ENCODE measurements around the gene LARGE1.

DNA sequence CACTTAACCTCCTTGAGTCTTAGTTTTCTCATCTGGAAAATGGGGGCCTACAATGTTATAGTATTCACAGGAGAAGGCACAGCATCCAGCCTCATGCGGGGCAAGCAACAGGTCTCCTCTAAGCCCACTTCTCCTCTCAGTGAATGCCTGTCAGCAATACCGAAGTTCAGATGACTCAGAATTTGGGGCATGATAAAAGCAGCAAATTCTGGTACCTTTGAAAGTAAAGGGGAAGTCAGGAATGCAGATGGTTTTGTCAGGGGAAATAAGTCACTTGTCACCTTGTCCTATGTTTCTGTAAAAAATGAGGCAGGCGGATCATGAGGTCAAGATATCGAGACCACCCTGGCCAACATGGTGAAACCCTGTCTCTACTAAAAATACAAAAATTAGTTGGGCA lies 350.2 kb downstream of the LARGE1 start:
- TF ChIP-seq, protein P1, sequence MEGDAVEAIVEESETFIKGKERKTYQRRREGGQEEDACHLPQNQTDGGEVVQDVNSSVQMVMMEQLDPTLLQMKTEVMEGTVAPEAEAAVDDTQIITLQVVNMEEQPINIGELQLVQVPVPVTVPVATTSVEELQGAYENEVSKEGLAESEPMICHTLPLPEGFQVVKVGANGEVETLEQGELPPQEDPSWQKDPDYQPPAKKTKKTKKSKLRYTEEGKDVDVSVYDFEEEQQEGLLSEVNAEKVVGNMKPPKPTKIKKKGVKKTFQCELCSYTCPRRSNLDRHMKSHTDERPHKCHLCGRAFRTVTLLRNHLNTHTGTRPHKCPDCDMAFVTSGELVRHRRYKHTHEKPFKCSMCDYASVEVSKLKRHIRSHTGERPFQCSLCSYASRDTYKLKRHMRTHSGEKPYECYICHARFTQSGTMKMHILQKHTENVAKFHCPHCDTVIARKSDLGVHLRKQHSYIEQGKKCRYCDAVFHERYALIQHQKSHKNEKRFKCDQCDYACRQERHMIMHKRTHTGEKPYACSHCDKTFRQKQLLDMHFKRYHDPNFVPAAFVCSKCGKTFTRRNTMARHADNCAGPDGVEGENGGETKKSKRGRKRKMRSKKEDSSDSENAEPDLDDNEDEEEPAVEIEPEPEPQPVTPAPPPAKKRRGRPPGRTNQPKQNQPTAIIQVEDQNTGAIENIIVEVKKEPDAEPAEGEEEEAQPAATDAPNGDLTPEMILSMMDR (IDR thresholded peaks at IDR 0.05) = no peak
- TF ChIP-seq POLR2A (IDR thresholded peaks at IDR 0.05) = no peak

Measured in Peyer's patch (tissue), 4 donors.